Activated naive CD4-positive, alpha-beta T cell treated with anti-CD3 and anti-CD28 coated beads, Interleukin-2, amount 50 U/mL, for 72 hours (primary cell): ENCODE data around the gene FERMT2. TPM values are rescaled to one million over a fixed set of nuclear protein-coding genes. Genes with fewer than 3 reads are reported as not detected.
"Not testable (repeated sequence)": the region's sequence is repeated elsewhere in the genome, so short reads cannot be mapped to it uniquely, and the experiment has no call there.

Experiments
- ATAC-seq, 2 donors: fragments of 150-1000 bp; cut with Tn5 transposase; 2 replicates each; pipeline ENCODE4 v1.10.0; 2021; ENCODE audit warnings: mild to moderate bottlenecking in 2 of 2, moderate library complexity in 2 of 2
- DNase-seq, 2 donors: peaks; one replicate each; pipeline ENCODE4 v3.0.0; 2021 to 2022; ENCODE audit warnings: low spot score in 2 of 2
- H3K27ac Mint-ChIP-seq, 2 donors: one replicate each; pipeline ENCODE4 v1.8.0; 2022; ENCODE audit warnings: mild to moderate bottlenecking in 2 of 2, mixed read lengths in 2 of 2
- H3K36me3 Mint-ChIP-seq, 2 donors: one replicate each; pipeline ENCODE4 v1.8.0; 2022; ENCODE audit warnings: mixed read lengths in 2 of 2
- H3K9me3 Mint-ChIP-seq, 2 donors: one replicate each; pipeline ENCODE4 v1.8.0; 2022; ENCODE audit warnings: mixed read lengths in 2 of 2
- total RNA-seq, 2 donors: library from RNA; stranded (reverse); gene quantifications; one replicate each; pipeline ENCODE4 v1.2.3, GENCODE V29; 2022

FERMT2 gene
- total RNA-seq, 2 donors from 2014 or later, result 1.0 to 1.8 TPM

- ATAC-seq, result no peak
- H3K27ac Mint-ChIP-seq, result no peak overlapping the region
- H3K36me3 Mint-ChIP-seq, result no peaks in the 10 kb centered on the region
- no peak for DNase-seq
- no peaks in the 10 kb centered on the region for H3K9me3 Mint-ChIP-seq
Observed at GRCh38 chr14:52883658-52884057, 67.2 kb downstream of the FERMT2 start.

GRCh38 chr14:52882824-52883223 is 68.0 kb downstream of the FERMT2 start:
- Mint-ChIP-seq H3K27ac (no peak overlapping the region), H3K36me3 (no peaks in the 10 kb centered on the region), H3K9me3 (no peaks in the 10 kb centered on the region)
- no peak for DNase-seq
- no peak for ATAC-seq

- Mint-ChIP-seq H3K9me3 (no peaks in the 10 kb centered on the region), H3K27ac (peak overlapping the region in 1 of 2 donors; percentile 68), H3K36me3 (no peaks in the 10 kb centered on the region)
- ATAC-seq (no peak), DNase-seq (no peak)
Observed at GRCh38 chr14:52879958-52880357, 70.9 kb downstream of the FERMT2 start.

- no peak for ATAC-seq
- Mint-ChIP-seq H3K36me3 (no peaks in the 10 kb centered on the region), H3K27ac (no peak overlapping the region), H3K9me3 (no peaks in the 10 kb centered on the region)
- no peak for DNase-seq
Observed at GRCh38 chr14:52878946-52879345, 71.9 kb downstream of the FERMT2 start.

- ATAC-seq, result no peak
- H3K27ac Mint-ChIP-seq, result no peak overlapping the region
- no peaks in the 10 kb centered on the region for H3K36me3 Mint-ChIP-seq
- H3K9me3 Mint-ChIP-seq, result no peaks in the 10 kb centered on the region
- DNase-seq, result no peak
Observed at GRCh38 chr14:52878469-52878868, 72.4 kb downstream of the FERMT2 start.

GRCh38 chr14:52877628-52878027 is 73.2 kb downstream of the FERMT2 start:
- Mint-ChIP-seq H3K27ac (no peak overlapping the region), H3K9me3 (no peaks in the 10 kb centered on the region), H3K36me3 (no peaks in the 10 kb centered on the region)
- ATAC-seq, result no peak
- no peak for DNase-seq

GRCh38 chr14:52876806-52877205 is 74.0 kb downstream of the FERMT2 start:
- ATAC-seq, result no peak
- Mint-ChIP-seq H3K9me3 (no peaks in the 10 kb centered on the region), H3K27ac (no peak overlapping the region), H3K36me3 (no peaks in the 10 kb centered on the region)
- DNase-seq, result no peak

GRCh38 chr14:52876311-52876710 is 74.5 kb downstream of the FERMT2 start:
- H3K9me3 Mint-ChIP-seq, result no peaks in the 10 kb centered on the region
- H3K36me3 Mint-ChIP-seq, result no peaks in the 10 kb centered on the region
- no peak for DNase-seq
- no peak for ATAC-seq
- no peak overlapping the region for H3K27ac Mint-ChIP-seq

- Mint-ChIP-seq H3K36me3 (no peaks in the 10 kb centered on the region), H3K27ac (no peak overlapping the region), H3K9me3 (no peaks in the 10 kb centered on the region)
- DNase-seq, result no peak
- ATAC-seq, result no peak
Observed at GRCh38 chr14:52875707-52876106, 75.1 kb downstream of the FERMT2 start.

- Mint-ChIP-seq H3K9me3 (no peaks in the 10 kb centered on the region), H3K27ac (no peak overlapping the region), H3K36me3 (no peaks in the 10 kb centered on the region)
- DNase-seq, result no peak
- no peak for ATAC-seq
Observed at GRCh38 chr14:52874389-52874788, 76.5 kb downstream of the FERMT2 start.

- H3K9me3 Mint-ChIP-seq, result no peaks in the 10 kb centered on the region
- no peak for ATAC-seq
- no peaks in the 10 kb centered on the region for H3K36me3 Mint-ChIP-seq
- no peak overlapping the region for H3K27ac Mint-ChIP-seq
- DNase-seq, result no peak
Observed at GRCh38 chr14:52873694-52874093, 77.2 kb downstream of the FERMT2 start.

- H3K27ac Mint-ChIP-seq, result no peak overlapping the region
- H3K36me3 Mint-ChIP-seq, result no peaks in the 10 kb centered on the region
- DNase-seq (no peak), ATAC-seq (no peak)
- no peaks in the 10 kb centered on the region for H3K9me3 Mint-ChIP-seq
Observed at GRCh38 chr14:52873065-52873464, 77.8 kb downstream of the FERMT2 start.

- no peaks in the 10 kb centered on the region for H3K36me3 Mint-ChIP-seq
Observed at GRCh38 chr14:52871606-52872005, 79.2 kb downstream of the FERMT2 start.

GRCh38 chr14:52868911-52869618 is 81.8 kb downstream of the FERMT2 start:
- ATAC-seq (no peak), DNase-seq (no peak)
- Mint-ChIP-seq H3K27ac (no peak overlapping the region), H3K9me3 (no peaks in the 10 kb centered on the region), H3K36me3 (no peaks in the 10 kb centered on the region)

More at GRCh38 chr14:52871606-52872005, 79.2 kb downstream of the FERMT2 start:
- no peak for ATAC-seq
- peak overlapping the region in 1 of 2 donors; percentile 39 for H3K27ac Mint-ChIP-seq
- no peaks in the 10 kb centered on the region for H3K9me3 Mint-ChIP-seq
- no peak for DNase-seq

GRCh38 chr14:52864893-52865292 is 86.0 kb downstream of the FERMT2 start:
- ATAC-seq, DNase-seq, H3K36me3 Mint-ChIP-seq, H3K9me3 Mint-ChIP-seq, H3K27ac Mint-ChIP-seq: not testable (repeated sequence)

- ATAC-seq, result no peak
- Mint-ChIP-seq H3K36me3 (no peaks in the 10 kb centered on the region), H3K9me3 (no peaks in the 10 kb centered on the region), H3K27ac (no peak overlapping the region)
- no peak for DNase-seq
Observed at GRCh38 chr14:52863334-52863700, 87.5 kb downstream of the FERMT2 start.

GRCh38 chr14:52862632-52863333 is 88.1 kb downstream of the FERMT2 start:
- no peak for ATAC-seq

GRCh38 chr14:52861403-52861802 is 89.4 kb downstream of the FERMT2 start:
- DNase-seq (no peak), ATAC-seq (no peak)
- Mint-ChIP-seq H3K9me3 (no peaks in the 10 kb centered on the region), H3K36me3 (no peaks in the 10 kb centered on the region), H3K27ac (no peak overlapping the region)

More at GRCh38 chr14:52862632-52863333, 88.1 kb downstream of the FERMT2 start:
- Mint-ChIP-seq H3K9me3 (no peaks in the 10 kb centered on the region), H3K27ac (peak overlapping the region in 1 of 2 donors; percentile 75), H3K36me3 (no peaks in the 10 kb centered on the region)
- no peak for DNase-seq
